HG02943 (cell line): Measurements from ENCODE around the gene SIK2.
"Not testable (repeated sequence)": the region's sequence is repeated elsewhere in the genome, so short reads cannot be mapped to it uniquely, and the experiment has no call there.

ENCODE experiments used
- ATAC-seq: cut with Tn5 transposase; IDR thresholded peaks from one replicate; pipeline ENCODE4 v1.9.1; 2021; ENCODE audit warnings: mild to moderate bottlenecking, low read depth, moderate library complexity; ENCODE audit not compliant: unreplicated experiment

SIK2 gene

DNA sequence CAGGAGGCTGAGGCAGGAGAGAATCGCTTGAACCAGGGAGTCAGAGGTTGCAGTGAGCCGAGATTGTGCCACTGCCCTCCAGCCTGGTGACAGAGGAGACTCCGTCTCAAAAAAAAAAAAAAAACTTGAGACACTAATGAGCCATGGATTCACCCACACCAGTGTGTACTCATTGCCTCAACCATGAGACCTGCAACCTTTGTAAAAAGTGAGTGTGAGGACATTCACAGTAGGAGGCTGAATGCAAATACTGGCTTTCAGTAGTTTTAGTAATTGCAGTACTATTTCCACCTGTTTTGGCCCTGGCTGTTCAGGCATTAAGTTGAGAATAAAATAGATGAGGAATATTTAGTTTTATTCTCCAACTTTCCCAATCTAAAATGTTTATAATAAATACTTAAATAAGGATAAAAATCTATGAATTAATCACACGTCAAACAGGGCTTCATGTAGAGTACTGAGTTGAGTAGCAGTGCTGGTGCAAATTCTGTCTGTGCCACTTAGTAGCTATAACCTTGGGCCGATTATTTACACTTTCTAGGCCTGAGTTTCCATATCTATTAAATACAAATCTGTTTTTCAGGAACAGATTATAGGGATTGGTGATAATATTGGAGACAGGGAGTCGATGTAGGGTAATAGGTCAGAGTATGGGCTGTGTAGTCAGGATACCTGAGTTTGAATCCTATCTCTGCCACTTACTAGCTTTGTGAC is 91.1 kb downstream of the SIK2 start:
- no peak for ATAC-seq

DNA sequence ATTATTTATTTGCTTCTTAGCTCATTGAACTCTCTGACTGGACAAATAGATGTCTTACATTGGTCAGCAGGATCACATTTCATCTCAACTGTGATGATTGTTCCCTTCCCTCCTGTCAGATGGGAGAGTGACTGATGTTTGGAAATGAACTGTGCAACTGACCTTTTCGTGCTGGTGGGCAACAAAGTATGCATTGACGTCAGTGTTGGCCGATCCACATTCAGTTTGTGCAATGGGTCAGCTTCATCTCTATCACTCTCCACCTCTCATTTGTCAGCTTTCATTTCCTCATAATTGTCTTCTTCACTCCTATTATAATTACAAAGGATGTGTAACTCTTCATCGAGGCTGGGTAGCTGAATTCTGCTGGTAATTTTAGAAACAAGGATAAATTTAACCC is 92.6 kb downstream of the SIK2 start:
- ATAC-seq = no peak

DNA sequence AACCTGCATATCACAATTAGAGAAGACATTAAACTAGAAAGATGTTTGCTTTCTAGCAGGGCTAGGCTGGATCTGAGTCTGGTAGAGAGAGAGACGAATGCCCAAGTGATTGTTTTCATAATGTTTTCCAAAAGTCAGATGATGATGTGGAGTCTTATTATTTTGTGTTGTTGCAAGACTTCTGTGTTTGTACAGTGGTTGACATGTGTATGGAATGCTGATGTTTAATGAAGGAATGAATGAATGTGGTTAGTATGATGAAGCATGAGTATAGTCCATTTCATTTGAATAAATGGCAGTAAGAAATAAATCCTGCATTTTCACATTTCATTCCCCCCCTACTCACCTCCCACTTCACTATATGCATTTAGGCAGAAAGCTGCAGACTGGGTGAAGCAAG is 94.3 kb downstream of the SIK2 start:
- no peak for ATAC-seq

DNA sequence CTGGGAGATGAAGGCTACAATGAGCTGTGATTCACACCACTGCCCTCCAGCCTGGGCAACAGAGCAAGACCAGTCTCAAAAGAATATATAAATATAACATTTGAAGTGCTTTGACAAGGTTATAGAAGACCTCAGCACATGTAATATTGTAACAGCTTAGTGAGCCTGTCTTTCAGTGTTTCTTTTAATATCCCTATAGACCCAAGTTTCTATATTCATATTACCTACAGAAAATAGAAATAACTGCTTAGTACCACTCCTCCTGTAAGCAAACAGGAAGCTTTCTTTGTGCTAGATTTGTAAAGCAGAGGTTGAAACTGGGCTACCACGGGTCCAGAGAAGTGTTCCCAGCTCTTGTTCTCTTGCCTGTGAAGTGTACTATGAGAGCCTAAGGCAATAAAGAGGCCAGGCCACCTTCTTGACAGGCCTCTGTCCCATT is 95.7 kb downstream of the SIK2 start:
- no peak for ATAC-seq

- no peak for ATAC-seq
Measured at GRCh38 chr11:111698852-111699559, 96.8 kb downstream of the SIK2 start.

DNA sequence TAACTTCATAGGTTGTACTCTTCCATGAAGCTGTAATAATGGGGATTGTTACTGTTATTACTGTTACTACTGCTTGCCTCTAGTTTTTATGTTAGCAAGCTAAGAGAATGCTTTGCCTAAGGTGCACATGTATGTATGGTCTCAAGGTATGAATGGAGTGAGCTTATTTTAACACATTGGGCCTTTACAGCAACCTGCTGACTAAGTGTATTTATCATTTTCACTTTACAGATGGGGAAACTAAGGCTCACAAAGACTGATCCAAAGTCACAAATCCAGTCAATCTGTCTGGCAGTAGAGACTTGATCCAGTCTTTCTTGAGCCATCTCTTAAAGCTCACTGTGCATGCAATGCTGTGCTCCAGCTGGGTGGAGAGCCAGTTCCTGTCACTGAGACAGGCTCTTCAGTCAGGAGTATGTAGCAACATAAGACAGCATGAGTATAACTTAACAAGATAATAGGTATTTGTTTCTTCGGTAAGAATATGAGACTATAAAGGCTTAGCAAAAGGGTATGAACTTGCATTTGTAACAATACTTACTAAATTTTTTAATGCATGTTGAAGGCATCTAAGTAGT is 97.4 kb downstream of the SIK2 start:
- no peak for ATAC-seq

DNA sequence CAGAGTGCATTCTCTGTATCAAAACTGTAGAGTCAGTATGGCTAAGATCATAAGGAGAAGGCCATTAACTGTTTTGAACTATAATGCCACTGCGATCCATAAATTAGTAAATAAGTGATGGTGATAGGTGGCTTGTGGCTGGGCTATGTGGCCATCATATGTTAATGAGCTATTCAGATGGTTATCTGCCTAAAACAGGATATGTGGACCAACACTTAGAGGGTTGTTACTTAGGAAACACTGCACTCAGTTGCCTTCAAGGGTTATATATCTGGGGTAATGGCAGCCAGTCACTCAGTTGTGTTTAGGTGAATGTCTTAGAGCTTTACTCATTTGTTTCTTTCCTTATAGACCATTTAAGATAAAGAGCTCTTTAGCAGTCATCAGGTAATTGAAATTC is 97.9 kb downstream of the SIK2 start:
- no peak for ATAC-seq

DNA sequence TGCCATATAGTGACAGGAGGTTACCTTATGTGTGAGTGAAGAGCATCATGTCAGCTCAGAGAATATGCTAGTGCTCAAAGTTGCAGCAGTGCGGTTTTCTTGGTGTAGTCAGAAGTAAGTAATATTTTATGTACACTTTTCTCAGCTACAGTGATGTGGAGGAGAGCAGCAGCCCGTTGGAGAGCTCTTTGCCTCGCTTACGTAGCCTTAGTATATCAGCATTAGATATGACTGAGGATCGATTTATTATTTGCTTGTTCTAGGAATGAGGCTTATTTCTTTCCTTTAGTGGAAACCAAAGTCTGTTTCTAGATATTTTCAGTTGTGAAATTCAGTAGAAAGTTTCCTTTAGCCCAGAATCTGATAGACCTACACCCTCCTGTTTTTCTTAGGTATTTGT is 100.4 kb downstream of the SIK2 start:
- ATAC-seq = no peak

GRCh38 chr11:111703576-111703975 is 101.3 kb downstream of the SIK2 start:
- ATAC-seq = no peak

DNA sequence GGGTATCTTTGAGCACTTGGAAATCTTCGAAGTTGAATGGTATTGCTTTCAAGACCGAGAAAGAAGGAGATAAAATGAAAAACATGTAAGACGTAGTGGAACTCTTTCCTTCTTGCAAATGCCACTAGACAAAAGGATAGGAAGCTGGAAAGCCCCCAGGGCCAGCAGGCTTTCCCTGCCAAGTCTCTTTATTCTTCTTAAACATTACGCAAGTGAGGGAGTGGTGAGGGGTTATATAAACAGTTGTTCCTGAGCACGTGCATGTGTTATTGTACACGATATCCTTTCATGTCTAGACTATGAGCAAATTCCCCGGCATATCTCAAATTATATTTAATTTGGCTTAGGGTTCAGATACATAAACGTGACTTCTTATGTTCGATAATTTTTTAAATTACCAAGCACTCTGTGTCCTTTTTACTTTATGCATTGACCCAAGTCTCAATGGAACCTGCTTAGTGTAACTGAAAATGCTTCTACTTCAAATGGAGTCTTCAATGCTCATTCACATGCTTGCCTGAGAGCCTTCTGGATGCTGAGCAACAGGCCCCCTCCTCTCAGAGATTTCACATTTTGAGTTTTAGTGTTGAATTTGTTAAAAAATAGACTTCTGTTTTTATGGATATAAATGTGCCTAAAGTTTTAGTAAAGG is 104.9 kb downstream of the SIK2 start:
- no peak for ATAC-seq

- ATAC-seq = no peak
Measured at GRCh38 chr11:111707691-111708067, 105.4 kb downstream of the SIK2 start.

GRCh38 chr11:111714522-111714921 is 112.3 kb downstream of the SIK2 start:
- no peak for ATAC-seq

DNA sequence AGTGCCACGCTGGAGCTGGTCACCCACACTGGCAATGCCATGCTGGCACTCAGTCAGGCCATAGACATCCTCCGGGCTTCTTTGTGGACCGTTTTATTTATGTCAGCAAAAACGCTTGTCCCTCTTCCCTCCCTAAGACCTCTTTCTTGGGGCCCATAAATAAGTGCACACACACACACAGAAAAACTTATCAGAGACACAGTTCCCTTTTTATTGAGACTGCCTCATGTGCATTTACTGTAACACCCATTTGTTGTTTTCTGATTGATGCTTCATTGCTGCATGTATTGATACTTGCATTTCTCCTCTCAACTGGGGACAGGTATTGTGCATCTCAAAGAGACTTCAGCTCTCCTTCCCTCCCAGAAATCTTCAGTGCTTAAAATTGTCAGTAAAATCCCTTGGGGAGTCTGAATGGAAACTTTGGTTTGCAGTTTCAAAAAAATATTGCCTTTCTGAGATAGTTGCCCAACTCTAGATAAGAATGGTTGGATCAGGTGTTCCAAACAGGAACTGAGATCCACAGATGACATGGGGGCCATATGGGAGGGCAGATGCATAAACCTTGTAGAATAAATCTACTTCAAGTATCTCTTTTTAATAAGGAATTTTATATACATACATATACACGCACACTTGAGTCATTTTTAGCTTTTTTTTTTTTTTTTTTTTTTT is 113.0 kb downstream of the SIK2 start:
- ATAC-seq = no peak

DNA sequence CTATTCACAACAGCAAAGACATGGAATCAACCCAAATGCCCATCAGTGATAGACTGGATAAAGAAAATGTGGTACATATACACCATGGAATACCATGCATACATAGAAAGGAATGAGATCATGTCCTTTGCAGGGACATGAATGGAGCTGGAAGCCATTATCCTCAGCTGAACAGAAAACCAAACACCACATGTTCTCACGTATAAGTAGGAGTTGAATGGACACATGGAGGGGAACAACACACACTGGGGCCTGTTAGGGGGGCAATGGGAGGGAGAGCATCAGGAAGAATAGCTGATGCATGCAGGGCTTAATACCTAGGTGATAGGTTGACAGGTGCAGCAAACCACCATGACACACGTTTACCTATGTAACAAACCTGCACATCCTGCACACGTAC is 115.4 kb downstream of the SIK2 start:
- ATAC-seq = not testable (repeated sequence)

DNA sequence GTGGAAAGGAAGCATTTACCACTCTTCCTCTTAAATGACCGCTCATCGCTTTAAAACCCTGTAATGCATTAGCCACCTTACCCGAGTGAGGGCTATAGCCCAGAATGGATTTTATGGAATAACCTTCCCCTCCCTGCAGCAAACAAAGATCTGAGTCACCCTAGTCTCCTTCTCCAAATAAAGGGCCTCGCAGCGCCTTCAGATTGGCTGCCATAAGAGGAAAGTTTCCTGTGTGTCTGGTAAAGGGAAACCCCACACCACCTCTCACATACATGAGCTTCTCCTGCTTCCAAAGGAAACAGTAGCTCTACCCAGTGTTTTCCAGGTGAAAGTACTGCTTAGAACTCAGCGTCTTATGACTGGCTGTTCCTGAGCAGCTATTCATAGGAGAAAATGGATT is 116.2 kb downstream of the SIK2 start:
- ATAC-seq = no peak

DNA sequence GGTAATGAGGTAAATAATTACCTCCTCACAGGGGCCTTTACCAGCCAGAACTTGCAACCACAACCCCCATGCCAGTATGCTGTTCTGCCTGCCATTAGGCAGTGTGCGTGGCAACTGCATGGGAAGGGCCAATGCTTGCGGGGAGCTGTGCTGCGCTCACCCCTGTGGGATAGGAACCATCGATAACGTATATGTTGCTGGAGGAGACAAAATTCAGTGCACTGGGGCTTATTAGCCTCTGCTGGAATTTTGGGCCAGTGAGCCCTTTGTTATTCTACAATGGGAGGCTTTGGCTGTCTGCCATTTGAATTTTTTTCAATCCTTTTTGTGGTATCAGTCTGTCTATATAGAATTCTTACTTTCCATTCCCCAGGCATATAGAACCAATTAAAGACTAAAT is 116.6 kb downstream of the SIK2 start:
- no peak for ATAC-seq

GRCh38 chr11:111719379-111719778 is 117.1 kb downstream of the SIK2 start:
- ATAC-seq = no peak

DNA sequence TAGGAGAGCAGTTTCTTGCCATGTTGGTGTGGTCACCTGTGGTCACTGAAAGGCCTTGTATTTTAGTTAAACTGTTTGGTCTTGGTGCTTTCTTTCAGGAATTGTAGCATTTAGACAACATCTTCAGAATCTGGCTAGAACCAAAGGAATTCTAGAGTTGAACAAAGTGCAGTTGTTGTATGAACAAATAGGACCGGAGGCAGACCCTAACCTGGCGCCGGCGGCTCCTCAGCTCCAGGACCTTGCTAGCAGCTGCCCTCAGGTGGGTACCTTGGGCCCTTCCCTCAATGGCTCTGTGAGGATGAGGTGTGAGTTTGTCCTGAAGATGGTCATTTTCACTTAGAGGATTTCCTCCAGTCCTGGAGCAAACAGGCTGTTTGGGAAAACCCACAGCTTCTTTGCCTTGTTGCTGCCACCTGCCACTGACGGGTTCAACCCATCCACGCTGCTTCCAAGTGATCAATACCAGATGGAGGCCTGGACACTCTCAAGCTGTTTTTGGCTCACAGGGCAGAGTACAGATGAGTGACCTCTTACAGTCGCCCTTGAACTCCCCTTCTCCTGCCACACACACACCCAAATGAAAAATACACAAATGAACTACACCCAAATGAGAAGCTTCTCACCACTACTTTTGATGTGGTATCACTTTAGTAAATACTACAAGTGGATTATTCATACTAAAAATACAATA is 118.7 kb downstream of the SIK2 start:
- ATAC-seq = no peak

- ATAC-seq = no peak
Measured at GRCh38 chr11:111722501-111722900, 120.3 kb downstream of the SIK2 start.

GRCh38 chr11:111723595-111723994 is 121.3 kb downstream of the SIK2 start:
- no peak for ATAC-seq
